GM18508 (cell line): ENCODE results near the gene FOXI1.
"Not testable (repeated sequence)": the region's sequence is repeated elsewhere in the genome, so short reads cannot be mapped to it uniquely, and the experiment has no call there.

Experiments
- ATAC-seq: cut with Tn5 transposase; IDR thresholded peaks from one replicate; pipeline ENCODE4 v1.9.1; 2021; ENCODE audit warnings: moderate number of reproducible peaks; ENCODE audit not compliant: insufficient read depth, unreplicated experiment

Gene FOXI1

GRCh38 chr5:170117736-170118135, 12.0 kb downstream of the FOXI1 start:
- no peak for ATAC-seq

- ATAC-seq = no peak
Measured at GRCh38 chr5:170120576-170120975, 14.9 kb downstream of the FOXI1 start.

GRCh38 chr5:170121321-170121720, 15.6 kb downstream of the FOXI1 start:
- no peak for ATAC-seq

- no peak for ATAC-seq
Measured at GRCh38 chr5:170126061-170126460, 20.4 kb downstream of the FOXI1 start.

- no peak for ATAC-seq
Measured at GRCh38 chr5:170126626-170127025, 20.9 kb downstream of the FOXI1 start.

- ATAC-seq = no peak
Measured at GRCh38 chr5:170131235-170131634, 25.5 kb downstream of the FOXI1 start.

- no peak for ATAC-seq
Measured at GRCh38 chr5:170132269-170132975, 26.7 kb downstream of the FOXI1 start.

GRCh38 chr5:170132976-170133448, 27.3 kb downstream of the FOXI1 start:
- ATAC-seq = no peak

- no peak for ATAC-seq
Measured at GRCh38 chr5:170135796-170136490, 30.2 kb downstream of the FOXI1 start.

GRCh38 chr5:170136506-170136905, 30.8 kb downstream of the FOXI1 start:
- ATAC-seq = no peak

GRCh38 chr5:170137694-170138214, 32.1 kb downstream of the FOXI1 start:
- no peak for ATAC-seq

- no peak for ATAC-seq
Measured at GRCh38 chr5:170138273-170138672, 32.6 kb downstream of the FOXI1 start.

- ATAC-seq = no peak
Measured at GRCh38 chr5:170139786-170140335, 34.2 kb downstream of the FOXI1 start.

GRCh38 chr5:170141196-170141595, 35.5 kb downstream of the FOXI1 start:
- ATAC-seq = not testable (repeated sequence)

- ATAC-seq = no peak
Measured at GRCh38 chr5:170141636-170142035, 35.9 kb downstream of the FOXI1 start.

- ATAC-seq = no peak
Measured at GRCh38 chr5:170142196-170142595, 36.5 kb downstream of the FOXI1 start.

- no peak for ATAC-seq
Measured at GRCh38 chr5:170143091-170143490, 37.4 kb downstream of the FOXI1 start.

- no peak for ATAC-seq
Measured at GRCh38 chr5:170143710-170144109, 38.0 kb downstream of the FOXI1 start.

GRCh38 chr5:170144286-170145023, 38.8 kb downstream of the FOXI1 start:
- ATAC-seq = no peak

GRCh38 chr5:170145462-170145861, 39.8 kb downstream of the FOXI1 start:
- no peak for ATAC-seq
